Stomach smooth muscle (tissue), 2 donors: ENCODE results near the gene SEL1L2.
"Not testable (repeated sequence)": the region's sequence is repeated elsewhere in the genome, so short reads cannot be mapped to it uniquely, and the experiment has no call there.

Experiments used
- H3K27ac ChIP-seq: one replicate; pipeline ENCODE4 v1.7.0; 2013; ENCODE audit warnings: mild to moderate bottlenecking, low read length, inconsistent platforms
- H3K27me3 ChIP-seq, 2 donors: one replicate each; pipeline ENCODE4 v1.7.0; 2013; ENCODE audit warnings: low read length in 2 of 2; ENCODE audit not compliant: insufficient read depth in 2 of 2, control insufficient read depth in 1 of 2
- H3K36me3 ChIP-seq, 2 donors: one replicate each; pipeline ENCODE4 v1.7.0; 2013; ENCODE audit warnings: low read length in 2 of 2; ENCODE audit not compliant: control insufficient read depth in 2 of 2, insufficient read depth in 2 of 2
- H3K4me1 ChIP-seq: one replicate; pipeline ENCODE4 v1.7.0; 2013; ENCODE audit warnings: low read length; ENCODE audit not compliant: control insufficient read depth, insufficient read depth
- H3K4me3 ChIP-seq, 2 donors: one replicate each; pipeline ENCODE4 v1.7.0; 2013; ENCODE audit warnings: low read length in 2 of 2
- H3K9ac ChIP-seq, 2 donors: one replicate each; pipeline ENCODE4 v1.7.0; 2013; ENCODE audit warnings: low read length in 2 of 2, mild to moderate bottlenecking in 1 of 2
- H3K9me3 ChIP-seq, 2 donors: one replicate each; pipeline ENCODE4 v1.7.0; 2013; ENCODE audit warnings: low read length in 2 of 2; ENCODE audit not compliant: control insufficient read depth in 2 of 2
- donor health status: healthy.
- donor health status: Pancreatic carcinoma.

The SEL1L2 gene

DNA sequence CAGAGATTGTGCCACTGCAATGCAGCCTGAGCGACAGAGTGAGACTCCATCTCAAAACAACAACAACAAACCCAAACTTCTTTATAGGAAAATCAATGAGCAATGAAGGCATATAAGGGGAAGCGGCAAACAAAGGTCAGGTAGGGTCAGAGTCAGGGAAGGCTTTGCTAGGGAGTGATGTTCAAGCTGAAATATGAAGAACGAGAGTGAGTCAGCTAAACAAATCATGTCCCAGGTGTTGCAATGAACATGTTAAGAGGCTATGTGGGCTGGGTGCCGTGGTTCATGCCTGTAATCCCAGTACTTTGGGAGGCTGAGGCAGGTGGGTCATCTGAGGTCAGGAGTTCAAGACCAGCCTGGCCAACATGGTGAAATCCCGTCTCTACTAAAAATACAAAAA is 1.5 kb upstream of the SEL1L2 start:
- H3K36me3 ChIP-seq, H3K9ac ChIP-seq, H3K27me3 ChIP-seq, H3K4me3 ChIP-seq, H3K27ac ChIP-seq, H3K4me1 ChIP-seq, H3K9me3 ChIP-seq: not testable (repeated sequence)

DNA sequence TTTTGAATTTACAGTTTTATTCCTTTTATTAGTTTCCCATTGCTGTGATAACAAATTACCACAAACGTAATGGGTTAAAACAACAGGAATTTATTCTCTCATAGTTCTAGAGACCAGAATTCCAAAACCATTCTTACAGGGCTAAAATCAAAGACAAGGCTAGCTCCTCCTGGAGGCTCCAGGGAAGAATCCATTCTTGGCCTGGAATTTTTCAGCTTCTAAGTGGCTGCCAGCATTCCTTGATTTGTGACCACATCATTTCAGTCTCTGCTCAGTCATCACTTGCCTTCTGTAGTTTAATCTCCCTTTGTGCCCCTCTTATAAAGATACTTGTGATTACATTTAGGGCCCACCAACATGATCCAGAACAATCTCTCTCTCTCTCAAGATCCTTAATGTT is 897 bp upstream of the SEL1L2 start:
- no peak overlapping the region for H3K9ac ChIP-seq
- H3K27ac ChIP-seq = no peak overlapping the region
- H3K4me3 ChIP-seq = no peak overlapping the region
- no peaks in the 10 kb centered on the region for H3K36me3 ChIP-seq
- no peaks in the 10 kb centered on the region for H3K27me3 ChIP-seq
- peaks cover 0 to 6% of the 10 kb centered on the region in 2 donors for H3K9me3 ChIP-seq
- peaks cover under 1% of the 10 kb centered on the region for H3K4me1 ChIP-seq

DNA sequence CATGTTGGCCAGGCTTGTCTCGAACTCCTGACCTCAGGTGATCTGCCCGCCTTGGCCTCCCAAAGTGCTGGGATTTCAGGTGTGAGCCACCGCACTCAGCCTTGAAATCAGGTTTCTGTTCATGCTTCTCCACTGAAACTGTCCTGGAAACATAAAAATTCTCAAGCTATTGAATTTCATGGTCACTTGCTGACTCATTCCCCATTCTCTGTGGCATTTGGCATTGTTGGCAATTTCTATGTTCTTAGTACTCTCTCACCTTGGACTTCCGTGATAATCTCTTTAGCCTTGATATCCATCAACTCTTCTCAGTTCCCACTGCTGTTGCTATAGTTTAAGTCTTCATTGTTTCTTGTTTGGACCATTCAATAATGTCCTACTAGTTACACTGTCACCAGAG is 6.2 kb downstream of the SEL1L2 start:
- Histone ChIP-seq H3K27me3 (no peaks in the 10 kb centered on the region), H3K4me3 (no peak overlapping the region), H3K9ac (no peak overlapping the region), H3K4me1 (no peaks in the 10 kb centered on the region), H3K27ac (no peak overlapping the region), H3K36me3 (no peaks in the 10 kb centered on the region), H3K9me3 (no peaks in the 10 kb centered on the region)

DNA sequence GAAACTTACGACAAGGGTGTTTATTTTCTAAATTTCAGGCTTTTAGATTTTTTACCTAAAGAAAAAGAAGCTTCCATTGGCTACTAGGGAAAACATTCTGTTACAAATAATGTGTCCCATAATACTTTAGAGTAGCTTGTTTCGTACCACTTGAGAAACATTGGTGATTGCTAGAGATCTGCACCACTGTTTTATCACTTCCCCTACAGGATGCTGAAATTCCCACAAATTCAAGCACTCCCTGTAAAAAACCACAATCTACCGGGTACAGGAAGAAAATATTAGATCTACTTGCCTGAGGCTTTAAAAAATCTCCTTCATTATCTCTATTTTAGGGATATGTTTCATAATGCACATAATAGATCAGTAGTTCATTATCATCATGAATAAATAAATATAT is 29.9 kb downstream of the SEL1L2 start:
- Histone ChIP-seq H3K9ac (no peak overlapping the region), H3K27me3 (no peaks in the 10 kb centered on the region), H3K4me1 (no peaks in the 10 kb centered on the region), H3K27ac (no peak overlapping the region), H3K4me3 (no peak overlapping the region), H3K9me3 (no peaks in the 10 kb centered on the region), H3K36me3 (no peaks in the 10 kb centered on the region)

- no peaks in the 10 kb centered on the region for H3K9me3 ChIP-seq
- H3K36me3 ChIP-seq = no peaks in the 10 kb centered on the region
- H3K4me3 ChIP-seq = no peak overlapping the region
- H3K9ac ChIP-seq = no peak overlapping the region
- no peak overlapping the region for H3K27ac ChIP-seq
- no peaks in the 10 kb centered on the region for H3K27me3 ChIP-seq
- H3K4me1 ChIP-seq = no peaks in the 10 kb centered on the region
These were observed 30.3 kb downstream of the SEL1L2 start for GRCh38 chr20:13960119-13960518.

GRCh38 chr20:13953227-13953626 is 37.2 kb downstream of the SEL1L2 start:
- no peak overlapping the region for H3K9ac ChIP-seq
- H3K4me1 ChIP-seq = no peaks in the 10 kb centered on the region
- H3K27ac ChIP-seq = no peak overlapping the region
- H3K9me3 ChIP-seq = no peaks in the 10 kb centered on the region
- no peaks in the 10 kb centered on the region for H3K36me3 ChIP-seq
- no peak overlapping the region for H3K4me3 ChIP-seq
- H3K27me3 ChIP-seq = no peaks in the 10 kb centered on the region

DNA sequence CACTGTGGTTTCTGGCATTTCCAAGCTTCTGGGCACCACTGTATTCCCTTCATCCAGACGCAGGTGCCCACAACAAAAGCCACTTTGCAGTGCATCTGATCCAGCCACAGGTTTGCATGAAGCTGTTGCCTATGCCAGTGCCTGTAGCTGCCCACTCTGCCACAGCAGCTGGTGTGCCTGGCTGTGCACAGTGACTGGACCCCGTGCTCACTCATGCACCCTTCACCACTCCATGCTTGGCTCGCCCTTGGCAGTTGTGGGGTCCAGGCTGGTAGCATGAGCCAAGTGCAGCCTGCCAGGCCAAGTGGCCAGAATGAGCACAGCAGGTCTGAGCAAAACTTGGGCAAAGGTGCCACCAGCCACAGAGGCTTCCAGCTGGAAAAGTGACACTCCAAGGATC is 42.7 kb downstream of the SEL1L2 start:
- Histone ChIP-seq H3K27me3 (no peaks in the 10 kb centered on the region), H3K4me1 (no peaks in the 10 kb centered on the region), H3K9ac (no peak overlapping the region), H3K36me3 (no peaks in the 10 kb centered on the region), H3K4me3 (no peak overlapping the region), H3K9me3 (no peaks in the 10 kb centered on the region), H3K27ac (no peak overlapping the region)

DNA sequence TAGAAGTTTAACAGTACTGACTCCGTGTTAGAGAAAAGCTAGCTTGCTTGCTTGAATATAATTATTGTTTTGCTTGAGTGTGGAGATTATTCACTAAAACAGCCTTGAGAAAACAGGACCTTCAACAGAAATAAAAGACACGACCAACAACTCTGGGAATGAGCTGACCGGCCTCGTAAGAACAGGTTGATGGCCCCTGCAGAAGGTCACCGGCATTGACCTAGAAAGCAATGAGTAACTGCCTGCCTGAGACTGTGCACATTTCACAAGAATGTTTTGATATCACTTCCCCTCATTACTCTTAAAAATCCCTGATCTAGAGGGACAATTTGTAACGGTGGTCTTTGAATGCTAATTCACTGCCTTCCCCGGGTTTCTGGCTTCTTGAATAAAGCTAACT is 49.4 kb downstream of the SEL1L2 start:
- Histone ChIP-seq H3K9ac (no peak overlapping the region), H3K9me3 (no peaks in the 10 kb centered on the region), H3K4me1 (no peaks in the 10 kb centered on the region), H3K4me3 (no peak overlapping the region), H3K27ac (no peak overlapping the region), H3K36me3 (no peaks in the 10 kb centered on the region), H3K27me3 (no peaks in the 10 kb centered on the region)

GRCh38 chr20:13936781-13937576 is 53.4 kb downstream of the SEL1L2 start:
- H3K27ac ChIP-seq = no peak overlapping the region
- no peaks in the 10 kb centered on the region for H3K9me3 ChIP-seq
- no peak overlapping the region for H3K4me3 ChIP-seq
- no peaks in the 10 kb centered on the region for H3K27me3 ChIP-seq
- no peaks in the 10 kb centered on the region for H3K4me1 ChIP-seq
- H3K9ac ChIP-seq = no peak overlapping the region
- H3K36me3 ChIP-seq = no peaks in the 10 kb centered on the region

GRCh38 chr20:13934992-13935894 is 55.2 kb downstream of the SEL1L2 start:
- no peak overlapping the region for H3K27ac ChIP-seq
- no peak overlapping the region for H3K9ac ChIP-seq
- H3K4me1 ChIP-seq = no peaks in the 10 kb centered on the region
- H3K36me3 ChIP-seq = no peaks in the 10 kb centered on the region
- no peak overlapping the region for H3K4me3 ChIP-seq
- no peaks in the 10 kb centered on the region for H3K27me3 ChIP-seq
- no peaks in the 10 kb centered on the region for H3K9me3 ChIP-seq

DNA sequence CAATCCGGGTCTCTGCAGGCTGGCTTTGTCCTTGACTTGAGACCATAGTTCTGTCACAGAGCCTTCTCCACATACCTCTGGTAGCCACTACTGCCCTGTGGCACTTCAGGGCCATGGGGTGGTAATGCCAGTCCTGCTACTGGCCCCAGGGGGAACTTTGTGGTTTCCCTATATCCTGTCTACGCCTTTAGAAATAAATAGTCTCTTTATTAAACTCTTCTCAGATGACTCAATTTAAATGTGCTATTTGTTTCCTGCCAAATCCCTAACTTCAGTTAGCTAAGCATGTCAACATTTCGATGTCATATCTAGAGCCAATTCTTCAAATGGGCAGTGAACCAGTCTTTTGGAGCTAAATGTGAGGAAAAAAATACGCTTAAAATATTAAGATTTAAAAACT is 60.1 kb downstream of the SEL1L2 start:
- Histone ChIP-seq H3K27me3 (no peaks in the 10 kb centered on the region), H3K36me3 (no peaks in the 10 kb centered on the region), H3K4me3 (no peak overlapping the region), H3K9ac (no peak overlapping the region), H3K4me1 (no peaks in the 10 kb centered on the region), H3K9me3 (no peaks in the 10 kb centered on the region), H3K27ac (no peak overlapping the region)
